ENCODE results near the gene CEBPA.
A peak's percentile ranks its signal among the peaks of the same experiment; 100 is the strongest.

The CEBPA gene

DNA sequence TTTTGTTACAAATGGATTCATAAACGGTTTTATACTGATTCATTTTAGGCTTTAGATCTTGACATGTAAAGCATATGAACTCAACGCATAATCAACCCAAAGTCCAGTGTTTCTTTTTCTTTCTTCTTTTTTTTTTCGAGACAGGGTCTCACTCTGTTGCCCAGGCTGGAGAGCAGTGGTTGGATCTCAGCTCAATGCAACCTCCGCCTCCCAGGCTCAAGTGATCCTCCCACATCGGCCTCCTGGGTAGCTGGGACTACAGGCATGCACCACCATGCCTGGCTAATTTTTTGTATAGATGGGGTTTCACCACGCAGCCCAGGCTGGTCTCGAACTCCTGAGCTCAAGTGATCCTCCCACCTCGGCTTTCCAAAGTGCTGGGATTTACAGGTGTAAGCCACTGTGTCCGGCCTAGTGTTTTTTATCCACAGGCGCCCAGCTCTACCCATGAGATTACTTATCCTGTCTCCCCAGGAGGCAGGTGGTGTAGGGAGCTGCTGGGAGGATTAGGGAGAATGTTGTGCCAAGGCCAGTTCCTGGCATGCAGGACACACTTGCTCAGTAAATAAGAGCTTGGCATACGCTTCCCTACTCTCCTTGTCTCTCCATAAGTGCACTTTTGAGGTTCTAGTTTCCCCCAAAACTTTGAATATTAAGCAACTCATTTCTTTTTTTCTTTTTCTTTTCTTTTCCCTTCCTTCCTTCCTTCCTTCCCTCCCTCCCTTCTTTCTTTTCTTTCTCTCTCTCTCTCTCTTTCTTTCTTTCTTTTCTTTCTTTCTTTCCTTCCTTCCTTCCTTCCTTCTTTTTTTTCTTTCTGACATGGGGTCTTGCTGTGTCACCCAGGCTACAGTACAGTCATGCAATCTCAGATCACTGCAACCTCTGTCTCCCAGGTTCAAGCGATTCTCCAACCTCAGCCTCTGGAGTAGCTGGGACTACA is 4.8 kb upstream of the CEBPA start:
- no peak for ATAC-seq (ENCODE audit: insufficient read depth, low read depth)
- DNase-seq = no peak
- no peak overlapping the region for H3K9ac ChIP-seq (ENCODE audit: low read depth, low read length)
- H3K36me3 ChIP-seq (ENCODE audit: insufficient read depth, low read length) = no peaks in the 10 kb centered on the region
- no peak overlapping the region for H3K4me2 ChIP-seq (ENCODE audit: insufficient read depth, low read length)
- H3K79me2 ChIP-seq (ENCODE audit: insufficient read depth, low read length) = no peaks in the 10 kb centered on the region
- H3K27ac ChIP-seq (ENCODE audit: low read length) = no peak overlapping the region
- TF ChIP-seq, protein P1, sequence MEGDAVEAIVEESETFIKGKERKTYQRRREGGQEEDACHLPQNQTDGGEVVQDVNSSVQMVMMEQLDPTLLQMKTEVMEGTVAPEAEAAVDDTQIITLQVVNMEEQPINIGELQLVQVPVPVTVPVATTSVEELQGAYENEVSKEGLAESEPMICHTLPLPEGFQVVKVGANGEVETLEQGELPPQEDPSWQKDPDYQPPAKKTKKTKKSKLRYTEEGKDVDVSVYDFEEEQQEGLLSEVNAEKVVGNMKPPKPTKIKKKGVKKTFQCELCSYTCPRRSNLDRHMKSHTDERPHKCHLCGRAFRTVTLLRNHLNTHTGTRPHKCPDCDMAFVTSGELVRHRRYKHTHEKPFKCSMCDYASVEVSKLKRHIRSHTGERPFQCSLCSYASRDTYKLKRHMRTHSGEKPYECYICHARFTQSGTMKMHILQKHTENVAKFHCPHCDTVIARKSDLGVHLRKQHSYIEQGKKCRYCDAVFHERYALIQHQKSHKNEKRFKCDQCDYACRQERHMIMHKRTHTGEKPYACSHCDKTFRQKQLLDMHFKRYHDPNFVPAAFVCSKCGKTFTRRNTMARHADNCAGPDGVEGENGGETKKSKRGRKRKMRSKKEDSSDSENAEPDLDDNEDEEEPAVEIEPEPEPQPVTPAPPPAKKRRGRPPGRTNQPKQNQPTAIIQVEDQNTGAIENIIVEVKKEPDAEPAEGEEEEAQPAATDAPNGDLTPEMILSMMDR (IDR thresholded peaks at IDR 0.05; ENCODE audit: borderline replicate concordance, extremely low read depth, low read length, poor library complexity, severe bottlenecking) = no peak
- TF ChIP-seq EZH2 (IDR thresholded peaks at IDR 0.05; ENCODE audit: borderline replicate concordance, low read depth, low read length, severe bottlenecking) = no peak
- H3K4me1 ChIP-seq (ENCODE audit: insufficient read depth, low read length) = no peaks in the 10 kb centered on the region
- no peak overlapping the region for H2AFZ ChIP-seq (ENCODE audit: low read depth, low read length)
- H3K4me3 ChIP-seq (ENCODE audit: low read depth in 1 of 2, low read length in 2 of 2) = no peak overlapping the region
- no peaks in the 10 kb centered on the region for H3K9me3 ChIP-seq (ENCODE audit: insufficient read depth, low read length, severe bottlenecking)
- H4K20me1 ChIP-seq (ENCODE audit: insufficient read depth, low read length) = no peaks in the 10 kb centered on the region
- peaks cover 4% of the 10 kb centered on the region for H3K27me3 ChIP-seq (ENCODE audit: insufficient read depth, low read length, poor library complexity)

DNA sequence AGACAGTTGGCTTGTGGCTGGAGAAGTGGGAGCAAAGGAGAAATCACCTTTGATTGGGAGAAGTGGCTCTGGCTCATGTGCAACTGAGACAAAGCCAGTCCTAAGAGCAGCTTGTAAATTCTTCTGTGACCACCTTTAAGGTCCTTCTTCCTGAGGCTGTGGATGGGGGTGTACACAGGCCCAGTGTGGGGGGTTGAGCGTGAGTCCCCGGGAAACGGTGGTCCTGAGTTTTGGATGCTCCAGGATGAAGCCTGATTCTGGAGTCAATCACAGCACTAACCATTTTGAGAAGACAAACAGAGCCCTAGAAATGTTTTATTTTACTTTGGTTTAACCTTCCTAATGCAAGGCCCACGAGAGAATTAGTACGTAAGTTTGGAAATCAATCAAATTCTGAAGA is 3.9 kb upstream of the CEBPA start:
- no peaks in the 10 kb centered on the region for H3K79me2 ChIP-seq (ENCODE audit: insufficient read depth, low read length)
- H3K4me1 ChIP-seq (ENCODE audit: insufficient read depth, low read length) = no peaks in the 10 kb centered on the region
- H3K9me3 ChIP-seq (ENCODE audit: insufficient read depth, low read length, severe bottlenecking) = no peaks in the 10 kb centered on the region
- H3K27ac ChIP-seq (ENCODE audit: low read length) = no peak overlapping the region
- H3K4me3 ChIP-seq (ENCODE audit: low read depth in 1 of 2, low read length in 2 of 2) = no peak overlapping the region
- no peaks in the 10 kb centered on the region for H3K36me3 ChIP-seq (ENCODE audit: insufficient read depth, low read length)
- H4K20me1 ChIP-seq (ENCODE audit: insufficient read depth, low read length) = no peaks in the 10 kb centered on the region
- ATAC-seq (ENCODE audit: insufficient read depth, low read depth) (no peak), DNase-seq (no peak)
- no peak overlapping the region for H3K9ac ChIP-seq (ENCODE audit: low read depth, low read length)
- no peak overlapping the region for H3K4me2 ChIP-seq (ENCODE audit: insufficient read depth, low read length)
- TF ChIP-seq, protein P1 (IDR thresholded peaks at IDR 0.05; ENCODE audit: borderline replicate concordance, extremely low read depth, low read length, poor library complexity, severe bottlenecking) = no peak
- no peak for TF ChIP-seq EZH2 (IDR thresholded peaks at IDR 0.05; ENCODE audit: borderline replicate concordance, low read depth, low read length, severe bottlenecking)
- peaks cover 4% of the 10 kb centered on the region for H3K27me3 ChIP-seq (ENCODE audit: insufficient read depth, low read length, poor library complexity)
- H2AFZ ChIP-seq (ENCODE audit: low read depth, low read length) = no peak overlapping the region

DNA sequence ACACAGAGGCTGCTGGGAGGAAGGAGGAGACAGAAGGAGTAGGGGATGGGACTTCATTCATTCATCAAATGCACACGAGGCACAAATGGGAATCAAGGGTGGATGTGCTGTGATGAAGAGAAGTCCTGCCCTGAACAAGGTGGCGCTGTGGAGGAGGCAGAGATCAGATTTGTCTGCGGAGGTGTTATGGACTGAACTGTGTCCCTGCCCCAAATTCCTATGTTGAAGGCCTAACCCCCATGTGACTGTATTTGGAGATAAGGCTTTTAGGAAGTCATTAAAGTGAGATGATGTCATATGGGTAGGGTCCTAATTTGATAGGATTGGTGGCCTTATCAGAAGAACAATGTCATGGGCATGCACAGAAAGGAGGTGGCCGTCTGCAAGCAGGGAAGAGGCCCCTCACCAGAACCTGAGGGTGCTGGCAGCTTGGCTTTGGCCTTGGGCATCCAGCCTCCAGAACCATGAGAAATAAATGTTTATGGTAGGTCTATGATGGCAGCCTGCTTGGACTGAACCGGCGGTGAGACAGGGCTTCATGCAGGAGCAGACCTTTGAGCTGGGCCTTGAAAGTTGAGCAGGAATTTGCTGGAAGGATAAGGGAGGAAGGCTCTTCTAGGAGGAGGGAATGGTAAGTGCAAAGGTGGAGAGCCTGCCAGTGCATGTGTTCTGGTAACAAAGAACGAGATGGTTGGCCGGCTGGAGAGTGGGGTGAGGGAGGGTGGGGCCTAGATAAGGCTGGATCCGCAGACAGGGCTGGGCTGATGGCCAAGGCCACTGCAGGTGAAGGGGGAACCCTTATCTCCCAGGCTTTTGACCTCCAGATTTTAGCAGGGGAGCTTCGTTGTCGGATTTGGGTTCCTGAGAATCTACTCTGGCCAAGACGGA is 2.7 kb upstream of the CEBPA start:
- no peaks in the 10 kb centered on the region for H4K20me1 ChIP-seq (ENCODE audit: insufficient read depth, low read length)
- H3K4me1 ChIP-seq (ENCODE audit: insufficient read depth, low read length) = no peaks in the 10 kb centered on the region
- H3K27ac ChIP-seq (ENCODE audit: low read length) = no peak overlapping the region
- no peak overlapping the region for H3K4me3 ChIP-seq (ENCODE audit: low read depth in 1 of 2, low read length in 2 of 2)
- no peaks in the 10 kb centered on the region for H3K9me3 ChIP-seq (ENCODE audit: insufficient read depth, low read length, severe bottlenecking)
- TF ChIP-seq, protein P1 (IDR thresholded peaks at IDR 0.05; ENCODE audit: borderline replicate concordance, extremely low read depth, low read length, poor library complexity, severe bottlenecking) = peak; percentile 12
- TF ChIP-seq EZH2 (IDR thresholded peaks at IDR 0.05; ENCODE audit: borderline replicate concordance, low read depth, low read length, severe bottlenecking) = no peak
- no peak overlapping the region for H3K4me2 ChIP-seq (ENCODE audit: insufficient read depth, low read length)
- no peaks in the 10 kb centered on the region for H3K36me3 ChIP-seq (ENCODE audit: insufficient read depth, low read length)
- no peaks in the 10 kb centered on the region for H3K79me2 ChIP-seq (ENCODE audit: insufficient read depth, low read length)
- ATAC-seq (ENCODE audit: insufficient read depth, low read depth) (no peak), DNase-seq (no peak)
- peaks cover 4% of the 10 kb centered on the region for H3K27me3 ChIP-seq (ENCODE audit: insufficient read depth, low read length, poor library complexity)
- H3K9ac ChIP-seq (ENCODE audit: low read depth, low read length) = no peak overlapping the region
- H2AFZ ChIP-seq (ENCODE audit: low read depth, low read length) = no peak overlapping the region
